ENCODE data around the gene MBD4.
"Not testable (repeated sequence)": the region's sequence is repeated elsewhere in the genome, so short reads cannot be mapped to it uniquely, and the experiment has no call there.

MBD4 gene

DNA sequence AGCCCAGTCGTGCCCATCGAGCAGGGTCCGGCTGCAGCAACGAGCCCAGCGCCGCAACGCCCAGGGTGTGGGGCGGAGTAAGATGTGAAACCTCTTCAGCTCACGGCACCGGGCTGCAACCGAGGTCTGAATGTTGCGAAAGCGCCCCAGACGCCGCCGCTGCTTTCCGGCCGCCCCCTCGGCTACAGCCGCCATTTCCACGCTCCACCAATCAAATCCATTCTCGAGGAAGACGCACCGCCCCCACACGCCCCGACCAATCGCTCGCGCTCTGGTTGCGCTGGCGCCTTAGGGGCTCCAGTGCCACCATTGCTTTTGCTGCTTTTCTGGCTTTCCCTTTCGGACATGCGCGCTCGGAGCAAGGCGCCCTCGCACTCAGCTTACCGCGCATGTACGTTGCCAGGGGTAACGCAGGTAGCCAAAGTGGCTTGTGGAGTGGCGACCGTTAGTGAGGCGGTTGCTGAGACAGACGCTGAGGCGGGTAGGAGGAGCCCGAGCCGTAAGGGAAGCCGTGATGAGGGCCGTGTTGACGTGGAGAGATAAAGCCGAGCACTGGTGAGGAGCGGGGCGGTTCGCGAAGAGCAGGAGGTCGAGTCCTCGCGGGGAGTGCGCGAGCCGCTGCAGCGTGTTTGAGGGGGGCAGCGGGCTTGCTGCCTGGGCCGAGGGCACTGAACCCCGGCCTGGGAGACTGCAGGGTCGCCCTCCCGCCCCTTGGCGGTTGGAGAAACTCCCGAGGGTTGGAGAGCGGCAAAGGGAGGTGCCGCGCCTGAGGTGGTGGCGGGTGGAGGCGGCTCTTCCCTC is at the start of gene MBD4, which contains the start of gene IFT122:
Gene MBD4 (minus strand): TSS at position 132 of the 801 bp plus-strand sequence. CDS start 115 bp downstream, at position 17.
Gene IFT122 (plus strand): TSS at position 408 of the 801 bp plus-strand sequence. CDS start 107 bp downstream, at position 515.
- peak; percentile 100 for DNase-seq

DNA sequence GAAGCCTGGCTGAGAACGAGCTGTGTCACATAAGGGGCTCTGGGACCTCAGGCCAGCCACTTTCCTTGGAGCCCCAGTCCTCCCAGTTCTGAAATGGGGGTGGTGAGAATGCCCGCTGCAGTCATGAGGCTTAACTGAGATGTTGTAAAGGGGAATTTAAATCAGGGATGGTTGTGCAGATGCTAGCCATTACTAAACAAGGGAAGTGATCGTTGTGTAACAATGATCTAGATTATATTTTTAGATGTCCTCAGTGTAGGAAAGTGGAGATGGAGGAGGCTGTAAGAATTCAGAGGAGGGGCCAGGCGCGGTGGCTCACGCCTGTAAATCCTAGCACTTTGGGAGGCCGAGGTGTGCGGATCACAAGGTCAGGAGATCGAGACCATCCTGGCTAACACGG is 49.5 kb upstream of the MBD4 start:
- DNase-seq: not testable (repeated sequence)

GRCh38 chr3:129487868-129488335 is 48.2 kb upstream of the MBD4 start:
- DNase-seq: not testable (repeated sequence)

DNA sequence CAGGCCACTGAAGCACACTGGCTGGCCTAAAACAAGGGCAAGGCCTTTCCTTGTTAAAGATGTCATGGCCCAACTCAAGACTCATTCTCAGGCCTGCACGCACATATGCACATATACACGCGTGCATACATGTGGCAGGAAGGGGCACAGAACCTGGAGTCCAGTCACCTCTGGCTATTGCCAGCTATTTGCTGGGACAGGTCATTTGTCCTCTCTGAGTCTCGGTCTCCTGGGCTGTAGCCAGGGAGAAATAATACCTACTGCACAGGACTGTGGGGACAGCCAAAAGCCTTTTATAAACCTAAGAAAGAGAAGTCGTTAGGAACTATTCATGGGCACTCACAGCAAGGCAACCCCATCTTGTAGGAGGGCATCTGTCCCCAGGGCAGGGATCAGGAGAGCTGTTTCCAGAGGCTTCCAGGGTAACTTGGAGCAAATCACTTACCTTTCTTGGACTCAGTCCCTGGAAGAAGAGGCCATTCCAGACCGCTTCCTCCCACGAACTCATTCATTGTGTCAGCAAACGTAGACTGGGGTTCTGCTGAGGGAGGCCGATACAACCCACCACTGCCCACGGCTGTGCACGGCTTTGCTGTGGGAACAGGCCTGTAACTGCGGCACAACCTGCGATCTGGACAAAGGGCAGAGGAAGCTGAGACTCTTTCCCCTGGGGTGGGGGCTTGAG is 47.6 kb upstream of the MBD4 start:
- DNase-seq: no peak

- DNase-seq: no peak
These were observed 46.9 kb upstream of the MBD4 start for GRCh38 chr3:129486664-129487035.

GRCh38 chr3:129485721-129486663 is 46.2 kb upstream of the MBD4 start:
- no peak for DNase-seq

DNA sequence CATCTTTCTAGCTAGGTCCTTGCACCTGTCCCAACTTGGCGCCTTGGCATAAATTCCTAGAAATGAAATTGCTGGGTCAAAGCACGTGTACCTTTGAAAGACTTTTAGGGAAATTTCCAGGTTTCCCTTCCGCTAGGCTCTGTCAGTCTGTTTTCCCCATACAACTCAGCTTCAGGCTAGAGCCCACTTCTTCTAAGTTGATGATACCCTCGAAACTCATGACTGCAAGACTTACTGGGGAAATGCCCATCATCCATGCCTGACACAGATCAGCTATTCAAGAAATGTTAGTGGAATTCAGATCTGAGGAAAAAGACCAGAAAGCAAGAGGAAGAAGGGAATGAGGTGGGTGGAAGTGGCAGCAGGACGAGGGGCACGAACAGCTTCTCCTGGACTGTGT is 45.4 kb upstream of the MBD4 start:
- not testable (repeated sequence) for DNase-seq

DNA sequence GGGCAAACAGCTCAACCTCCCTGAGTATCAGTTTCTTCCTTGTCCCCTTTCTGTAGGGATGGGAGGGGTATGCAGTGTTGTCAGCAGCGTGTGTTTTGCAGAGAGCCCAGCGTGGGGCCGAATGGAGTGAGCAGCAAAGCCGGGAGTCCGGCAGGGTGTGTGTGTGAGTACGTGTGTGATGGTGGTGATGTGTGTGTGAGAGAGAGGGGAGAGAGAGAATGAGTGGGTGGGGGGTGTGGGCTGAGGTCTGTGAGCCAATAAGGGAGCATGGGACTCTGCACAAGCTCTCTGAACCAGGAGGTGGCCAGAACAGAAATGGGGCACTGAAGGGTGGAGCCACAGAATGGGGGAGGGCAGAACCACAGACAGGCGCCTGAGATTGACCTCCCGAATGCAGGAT is 44.1 kb upstream of the MBD4 start:
- DNase-seq: no peak

DNA sequence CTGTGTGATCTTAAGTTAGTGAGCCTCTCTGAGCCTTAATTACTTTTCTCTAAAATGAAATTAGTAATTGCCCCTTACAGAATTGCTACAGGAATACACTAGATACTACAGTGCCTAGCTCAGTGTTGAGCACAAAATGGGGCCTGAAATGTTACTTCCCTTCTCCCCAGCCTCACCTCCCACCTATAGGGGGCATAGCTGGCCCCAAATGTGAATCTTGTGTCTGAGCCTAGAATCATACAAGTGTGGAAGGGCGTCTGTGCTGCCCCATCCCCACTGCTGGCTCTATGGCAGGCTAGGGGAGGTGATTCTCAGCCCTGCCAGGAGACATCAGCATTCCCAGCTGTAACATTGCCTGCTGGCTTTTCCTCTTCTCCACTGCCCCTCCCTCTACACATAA is 43.0 kb upstream of the MBD4 start:
- no peak for DNase-seq

DNA sequence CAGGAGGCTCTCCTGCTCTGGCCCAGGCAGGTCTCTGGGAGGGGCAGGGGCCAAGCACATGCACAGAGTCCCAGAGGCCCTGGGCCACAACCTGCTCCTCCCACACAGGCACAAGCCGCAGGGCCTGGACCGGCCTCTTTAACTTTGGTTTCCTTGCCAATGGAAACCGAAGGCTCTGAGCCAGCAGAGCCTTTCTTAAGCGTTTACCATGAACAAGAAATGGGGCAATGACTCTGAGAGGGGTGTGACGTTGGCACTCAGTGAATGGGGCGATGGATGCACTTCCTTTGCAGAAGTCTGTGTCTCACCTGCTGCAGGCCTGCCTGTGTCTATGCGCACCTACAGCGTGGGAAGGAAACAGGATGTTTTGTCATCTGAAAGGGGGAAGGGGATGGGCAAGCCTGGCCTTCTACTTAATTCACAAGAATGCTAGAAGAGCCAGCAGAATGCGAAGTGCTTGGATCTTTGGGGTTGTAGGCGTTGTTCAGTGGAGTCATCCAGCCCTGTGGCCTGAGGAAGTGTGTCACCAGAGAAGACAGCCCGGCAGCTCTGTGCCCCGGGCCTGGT is 42.1 kb upstream of the MBD4 start:
- DNase-seq: no peak

GRCh38 chr3:129481225-129481765 is 41.5 kb upstream of the MBD4 start:
- not testable (repeated sequence) for DNase-seq

DNA sequence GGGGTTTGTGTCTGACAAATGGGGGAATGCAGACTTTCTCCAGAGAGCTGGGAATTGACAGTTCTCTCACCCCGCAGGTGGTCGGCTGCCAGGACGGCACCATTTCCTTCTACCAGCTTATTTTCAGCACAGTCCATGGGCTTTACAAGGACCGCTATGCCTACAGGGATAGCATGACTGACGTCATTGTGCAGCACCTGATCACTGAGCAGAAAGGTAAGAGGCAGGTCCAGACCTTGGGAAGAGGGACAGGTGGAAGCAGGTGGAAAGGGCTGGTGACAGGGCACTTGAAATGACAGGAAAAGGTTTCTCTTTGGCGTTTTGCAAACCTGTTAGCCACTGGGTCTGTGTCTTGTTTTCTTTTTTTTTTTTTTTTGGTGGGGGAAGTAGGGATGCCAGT is 36.8 kb upstream of the MBD4 start:
- DNase-seq: no peak

- no peak for DNase-seq
These were observed 36.1 kb upstream of the MBD4 start for GRCh38 chr3:129475863-129476262.

GRCh38 chr3:129474984-129475804 is 35.4 kb upstream of the MBD4 start:
- DNase-seq: no peak

- no peak for DNase-seq
These were observed 34.0 kb upstream of the MBD4 start for GRCh38 chr3:129473769-129474152.

DNA sequence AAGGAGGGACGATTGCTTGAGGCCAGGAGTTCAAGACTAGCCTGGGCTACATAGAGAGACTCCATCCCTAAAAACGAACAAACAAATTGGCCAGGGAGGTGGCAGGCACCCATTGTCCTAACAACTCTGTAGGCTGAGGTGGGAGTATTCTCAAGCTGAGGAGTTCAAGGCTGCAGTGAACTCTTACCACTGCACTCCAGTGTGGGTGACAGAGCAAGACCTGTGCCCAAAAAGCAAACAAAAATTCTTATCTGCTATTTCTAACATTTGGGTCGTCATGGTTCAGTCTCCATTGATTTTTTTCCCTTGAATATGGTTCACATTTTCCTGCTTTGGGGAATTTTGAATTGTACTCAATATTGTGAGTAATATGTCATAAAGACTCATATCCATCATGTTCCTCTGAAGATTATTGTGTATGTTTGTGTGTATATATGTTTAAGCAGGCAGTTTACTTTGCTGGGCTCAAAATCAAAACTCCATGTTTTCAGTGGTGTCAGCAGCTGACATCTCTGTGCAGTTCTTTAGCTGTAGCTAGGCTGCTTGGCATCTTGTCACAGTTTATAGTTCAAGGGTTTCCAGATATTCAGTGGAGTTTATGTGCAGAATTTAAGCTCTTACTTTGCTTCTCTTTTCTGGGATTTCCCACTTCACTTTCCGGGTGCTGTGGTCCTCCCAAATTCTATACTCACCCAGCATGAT is 33.5 kb upstream of the MBD4 start:
- no peak for DNase-seq

- DNase-seq: no peak
These were observed 31.1 kb upstream of the MBD4 start for GRCh38 chr3:129470861-129471260.

DNA sequence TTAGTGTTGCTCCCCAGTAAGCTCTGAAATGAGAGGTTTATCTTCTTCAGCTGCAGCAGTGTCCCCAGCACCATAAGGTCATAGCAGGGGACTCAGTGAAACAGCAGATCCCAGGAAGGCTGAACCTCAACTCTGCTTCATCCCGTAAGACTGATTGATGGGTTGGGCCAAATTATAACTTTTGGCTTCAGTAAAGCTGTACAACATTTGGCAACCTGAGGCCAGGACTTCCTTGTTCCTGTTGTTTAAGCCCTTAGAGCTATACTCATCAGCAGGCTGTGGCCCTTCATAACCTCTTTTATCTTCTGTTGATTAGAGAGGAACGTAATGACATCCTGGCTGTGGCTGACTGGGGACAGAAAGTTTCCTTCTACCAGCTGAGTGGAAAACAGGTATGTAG is 29.3 kb upstream of the MBD4 start:
- DNase-seq: no peak

DNA sequence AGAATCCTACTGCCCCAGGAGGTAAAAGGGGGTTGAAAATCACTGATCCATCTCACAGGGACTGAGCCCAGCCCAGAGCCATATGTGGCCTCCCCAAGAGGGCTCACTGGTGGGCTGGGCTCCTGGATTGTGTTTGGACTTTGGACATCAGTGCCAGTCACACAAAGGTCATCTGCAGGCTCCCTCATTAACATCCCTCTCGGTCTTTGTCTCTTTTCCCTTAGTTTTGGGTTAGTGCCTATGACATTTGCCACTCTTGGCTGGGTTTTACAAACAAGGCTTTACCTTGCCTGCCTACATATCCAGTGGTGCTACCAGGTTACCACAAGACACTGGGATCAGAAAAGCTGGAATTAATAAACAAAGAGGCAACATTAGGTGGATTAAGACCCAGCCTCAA is 28.2 kb upstream of the MBD4 start:
- no peak for DNase-seq

- DNase-seq: no peak
These were observed 24.0 kb upstream of the MBD4 start for GRCh38 chr3:129463716-129464115.

- DNase-seq: no peak
These were observed 23.3 kb upstream of the MBD4 start for GRCh38 chr3:129463094-129463493.

All from NCI-H1436 (cell line).